Raji (cell line): Measurements from ENCODE around the gene ZBTB45.
A peak's percentile ranks its signal among the peaks of the same experiment; 100 is the strongest.

Experiments used
- POLR2A ChIP-seq: IDR thresholded peaks from 2 replicates; pipeline ENCODE4 v1.6.1; 2011; ENCODE audit warnings: low read depth, low read length, control low read depth; ENCODE audit not compliant: insufficient read depth

The ZBTB45 gene

DNA sequence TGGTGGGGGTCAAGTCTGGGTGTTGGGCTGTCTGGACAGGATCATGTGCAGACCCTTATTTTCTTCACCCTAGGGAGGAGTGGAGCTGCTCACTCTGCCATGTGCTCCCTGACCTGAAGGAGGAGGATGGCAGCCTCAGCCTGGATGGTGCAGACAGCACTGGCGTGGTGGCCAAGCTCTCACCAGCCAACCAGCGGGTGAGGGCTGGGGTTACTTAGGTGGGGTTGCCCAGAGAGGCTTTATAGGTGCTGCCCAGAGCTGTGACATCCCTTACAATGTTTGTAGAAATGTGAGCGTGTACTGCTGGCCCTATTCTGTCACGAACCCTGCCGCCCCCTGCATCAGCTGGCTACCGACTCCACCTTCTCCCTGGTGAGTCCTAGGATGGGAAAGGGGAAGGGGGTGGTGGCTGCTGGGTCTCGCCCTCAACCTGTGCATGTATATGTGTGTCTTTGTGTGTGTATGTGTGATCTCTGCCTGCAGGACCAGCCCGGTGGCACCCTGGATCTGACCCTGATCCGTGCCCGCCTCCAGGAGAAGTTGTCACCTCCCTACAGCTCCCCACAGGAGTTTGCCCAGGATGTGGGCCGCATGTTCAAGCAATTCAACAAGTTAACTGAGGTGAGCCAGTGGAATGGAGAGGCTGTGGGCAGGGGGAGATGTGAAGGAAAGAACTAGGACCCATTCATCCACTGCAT, 30.2 kb upstream of the ZBTB45 start:
- no peak for TF ChIP-seq POLR2A

DNA sequence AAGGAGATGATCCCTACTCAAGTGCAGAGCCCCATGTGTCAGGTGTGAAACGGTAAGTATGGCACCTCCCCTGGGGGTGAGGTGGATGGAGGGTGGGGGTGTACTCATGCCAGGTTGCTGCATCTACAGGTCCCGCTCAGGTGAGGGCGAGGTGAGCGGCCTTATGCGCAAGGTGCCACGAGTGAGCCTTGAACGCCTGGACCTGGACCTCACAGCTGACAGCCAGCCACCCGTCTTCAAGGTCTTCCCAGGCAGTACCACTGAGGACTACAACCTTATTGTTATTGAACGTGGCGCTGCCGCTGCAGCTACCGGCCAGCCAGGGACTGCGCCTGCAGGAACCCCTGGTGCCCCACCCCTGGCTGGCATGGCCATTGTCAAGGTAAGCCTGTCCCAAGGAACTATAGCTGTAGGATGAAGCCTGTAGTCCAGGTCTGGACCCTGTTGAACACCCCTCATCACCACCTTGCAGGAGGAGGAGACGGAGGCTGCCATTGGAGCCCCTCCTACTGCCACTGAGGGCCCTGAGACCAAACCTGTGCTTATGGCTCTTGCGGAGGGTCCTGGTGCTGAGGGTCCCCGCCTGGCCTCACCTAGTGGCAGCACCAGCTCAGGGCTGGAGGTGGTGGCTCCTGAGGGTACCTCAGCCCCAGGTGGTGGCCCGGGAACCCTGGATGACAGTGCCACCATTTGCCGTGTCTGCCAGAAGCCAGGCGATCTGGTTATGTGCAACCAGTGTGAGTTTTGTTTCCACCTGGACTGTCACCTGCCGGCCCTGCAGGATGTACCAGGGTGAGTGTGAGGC, 29.5 kb upstream of the ZBTB45 start:
- no peak for TF ChIP-seq POLR2A

DNA sequence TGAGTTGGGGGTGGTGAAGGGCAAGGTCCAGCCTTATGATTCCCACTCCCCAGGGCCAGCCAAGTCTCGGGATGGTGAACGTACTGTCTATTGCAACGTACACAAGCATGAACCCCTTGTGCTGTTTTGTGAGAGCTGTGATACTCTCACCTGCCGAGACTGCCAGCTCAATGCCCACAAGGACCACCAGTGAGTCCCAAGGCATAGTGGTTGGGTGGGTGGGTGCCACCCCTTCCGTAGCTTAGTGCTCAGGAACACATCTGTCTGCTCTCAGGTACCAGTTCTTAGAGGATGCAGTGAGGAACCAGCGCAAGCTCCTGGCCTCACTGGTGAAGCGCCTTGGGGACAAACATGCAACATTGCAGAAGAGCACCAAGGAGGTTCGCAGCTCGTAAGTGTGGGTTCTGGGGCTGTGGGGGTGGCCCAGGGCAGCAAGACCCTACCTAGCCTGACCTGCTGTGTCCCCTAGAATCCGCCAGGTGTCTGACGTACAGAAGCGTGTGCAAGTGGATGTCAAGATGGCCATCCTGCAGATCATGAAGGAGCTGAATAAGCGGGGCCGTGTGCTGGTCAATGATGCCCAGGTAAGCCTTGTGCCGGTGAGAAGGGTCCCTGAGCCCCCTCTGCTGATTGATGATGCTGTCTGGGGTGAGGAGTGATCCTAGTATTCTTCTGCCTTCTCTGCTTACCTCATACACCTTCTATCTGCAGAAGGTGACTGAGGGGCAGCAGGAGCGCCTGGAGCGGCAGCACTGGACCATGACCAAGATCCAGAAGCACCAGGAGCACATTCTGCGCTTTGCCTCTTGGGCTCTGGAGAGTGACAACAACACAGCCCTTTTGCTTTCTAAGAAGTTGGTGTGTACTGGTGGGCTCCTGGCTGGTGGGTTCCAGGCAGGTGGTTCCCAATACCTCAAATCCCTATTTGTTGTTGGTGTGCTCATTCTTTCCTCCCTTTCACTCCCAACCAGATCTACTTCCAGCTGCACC, 28.0 kb upstream of the ZBTB45 start:
- TF ChIP-seq POLR2A, result no peak

DNA sequence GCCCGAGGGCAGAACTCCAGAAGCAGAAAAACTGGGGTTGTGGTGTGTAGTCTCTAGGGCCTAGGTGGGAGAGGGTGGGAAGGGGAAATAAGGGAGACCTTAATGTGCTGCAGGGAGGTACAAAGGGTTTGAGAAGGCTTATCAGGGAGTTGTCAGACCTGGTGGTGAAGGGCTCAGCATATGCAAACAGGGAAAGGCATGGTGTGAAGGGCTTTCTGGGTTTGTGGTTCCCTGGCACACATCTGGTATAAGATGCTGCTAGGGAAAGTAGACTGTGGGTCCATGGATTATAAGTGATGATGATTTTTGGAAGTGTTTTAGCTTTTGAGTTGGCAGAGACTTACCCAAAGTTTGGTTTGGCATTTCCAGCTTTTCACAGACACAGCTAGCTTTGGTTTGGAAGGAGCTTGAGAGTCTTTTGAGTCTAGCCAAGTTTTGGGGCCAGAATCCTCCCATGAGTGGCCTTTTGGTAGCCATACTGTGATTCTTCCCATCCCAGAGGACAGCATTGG, 26.5 kb upstream of the ZBTB45 start:
- TF ChIP-seq POLR2A, result no peak

DNA sequence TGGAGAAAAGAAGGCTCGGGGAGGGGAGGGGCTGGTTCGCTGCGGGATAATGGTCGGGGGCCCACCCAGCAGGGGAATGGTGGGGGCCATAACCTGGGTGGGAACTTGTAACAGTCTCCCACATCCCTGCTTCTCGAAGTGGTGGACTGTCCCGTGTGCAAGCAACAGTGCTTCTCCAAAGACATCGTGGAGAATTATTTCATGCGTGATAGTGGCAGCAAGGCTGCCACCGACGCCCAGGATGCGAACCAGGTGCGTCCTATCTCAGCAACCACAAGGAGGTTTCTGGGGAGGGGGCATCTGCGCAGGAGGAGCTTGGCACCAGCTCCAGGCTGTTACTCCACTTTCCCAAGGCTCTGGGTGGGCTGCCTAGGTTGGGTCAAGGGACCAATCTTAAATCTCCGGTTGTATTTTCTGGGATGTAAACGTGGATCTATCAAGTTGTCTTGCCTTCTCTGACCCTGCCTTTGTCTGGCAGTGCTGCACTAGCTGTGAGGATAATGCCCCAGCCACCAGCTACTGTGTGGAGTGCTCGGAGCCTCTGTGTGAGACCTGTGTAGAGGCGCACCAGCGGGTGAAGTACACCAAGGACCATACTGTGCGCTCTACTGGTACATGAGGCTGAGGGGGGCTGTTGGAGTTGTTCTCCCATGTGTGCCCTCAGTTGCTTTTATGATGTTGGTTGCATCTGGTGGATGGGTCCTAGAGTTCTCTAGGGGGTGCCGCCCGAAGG, 25.8 kb upstream of the ZBTB45 start:
- TF ChIP-seq POLR2A, result no peak

DNA sequence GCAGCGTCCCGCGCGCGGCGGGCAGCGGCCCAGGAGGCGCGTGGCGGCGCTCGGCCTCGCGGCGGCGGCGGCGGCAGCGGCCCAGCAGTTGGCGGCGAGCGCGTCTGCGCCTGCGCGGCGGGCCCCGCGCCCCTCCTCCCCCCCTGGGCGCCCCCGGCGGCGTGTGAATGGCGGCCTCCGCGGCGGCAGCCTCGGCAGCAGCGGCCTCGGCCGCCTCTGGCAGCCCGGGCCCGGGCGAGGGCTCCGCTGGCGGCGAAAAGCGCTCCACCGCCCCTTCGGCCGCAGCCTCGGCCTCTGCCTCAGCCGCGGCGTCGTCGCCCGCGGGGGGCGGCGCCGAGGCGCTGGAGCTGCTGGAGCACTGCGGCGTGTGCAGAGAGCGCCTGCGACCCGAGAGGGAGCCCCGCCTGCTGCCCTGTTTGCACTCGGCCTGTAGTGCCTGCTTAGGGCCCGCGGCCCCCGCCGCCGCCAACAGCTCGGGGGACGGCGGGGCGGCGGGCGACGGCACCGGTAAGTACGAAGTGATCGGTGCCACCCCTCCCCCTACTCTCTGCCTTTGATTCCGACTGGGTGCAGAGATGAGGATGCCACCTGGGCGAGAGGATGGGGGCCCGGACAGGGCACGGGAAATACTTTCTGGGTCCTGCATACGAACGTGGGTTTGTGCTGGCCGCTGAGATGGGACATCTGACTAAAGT, 25.1 kb upstream of the ZBTB45 start:
- TF ChIP-seq POLR2A, result no peak

DNA sequence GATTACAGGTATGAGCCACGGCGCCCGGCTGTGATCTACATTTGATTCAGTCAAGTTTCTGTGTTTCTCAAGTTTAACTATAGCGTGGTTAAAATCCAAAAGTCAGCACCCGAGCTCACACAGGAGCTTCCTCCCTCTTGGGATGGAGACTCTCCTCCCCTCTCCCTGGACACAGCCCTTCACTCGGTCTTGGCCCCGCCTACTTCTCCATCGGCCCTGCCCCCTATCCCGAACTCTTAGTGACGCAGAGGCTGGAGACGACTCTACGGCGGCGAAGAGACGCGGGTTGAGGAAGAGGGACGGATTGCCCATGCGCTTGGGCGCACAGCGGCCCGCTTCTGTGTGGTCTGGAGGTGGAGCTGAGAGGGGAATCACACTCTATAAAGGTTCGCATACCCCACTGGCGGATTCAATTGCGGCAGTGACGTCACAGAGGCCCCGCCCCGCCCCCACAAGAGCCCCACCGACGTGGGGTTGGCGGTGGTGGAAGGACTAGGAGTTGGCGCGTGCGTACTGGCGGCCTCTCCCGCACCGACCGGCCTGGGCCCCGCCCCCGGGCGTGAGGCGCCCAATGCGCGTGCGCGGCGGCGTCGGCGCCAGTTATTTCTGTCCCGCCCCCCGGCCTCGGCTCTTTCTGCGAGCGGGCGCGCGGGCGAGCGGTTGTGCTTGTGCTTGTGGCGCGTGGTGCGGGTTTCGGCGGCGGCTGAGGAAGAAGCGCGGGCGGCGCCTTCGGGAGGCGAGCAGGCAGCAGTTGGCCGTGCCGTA, 24.4 kb upstream of the ZBTB45 start, which contains the start of gene TRIM28:
TRIM28 (plus strand) TSS at position 239 of the 765 bp plus-strand sequence. CDS start 694 bp downstream, outside the sequence.
- TF ChIP-seq POLR2A, result peak; percentile 91

DNA sequence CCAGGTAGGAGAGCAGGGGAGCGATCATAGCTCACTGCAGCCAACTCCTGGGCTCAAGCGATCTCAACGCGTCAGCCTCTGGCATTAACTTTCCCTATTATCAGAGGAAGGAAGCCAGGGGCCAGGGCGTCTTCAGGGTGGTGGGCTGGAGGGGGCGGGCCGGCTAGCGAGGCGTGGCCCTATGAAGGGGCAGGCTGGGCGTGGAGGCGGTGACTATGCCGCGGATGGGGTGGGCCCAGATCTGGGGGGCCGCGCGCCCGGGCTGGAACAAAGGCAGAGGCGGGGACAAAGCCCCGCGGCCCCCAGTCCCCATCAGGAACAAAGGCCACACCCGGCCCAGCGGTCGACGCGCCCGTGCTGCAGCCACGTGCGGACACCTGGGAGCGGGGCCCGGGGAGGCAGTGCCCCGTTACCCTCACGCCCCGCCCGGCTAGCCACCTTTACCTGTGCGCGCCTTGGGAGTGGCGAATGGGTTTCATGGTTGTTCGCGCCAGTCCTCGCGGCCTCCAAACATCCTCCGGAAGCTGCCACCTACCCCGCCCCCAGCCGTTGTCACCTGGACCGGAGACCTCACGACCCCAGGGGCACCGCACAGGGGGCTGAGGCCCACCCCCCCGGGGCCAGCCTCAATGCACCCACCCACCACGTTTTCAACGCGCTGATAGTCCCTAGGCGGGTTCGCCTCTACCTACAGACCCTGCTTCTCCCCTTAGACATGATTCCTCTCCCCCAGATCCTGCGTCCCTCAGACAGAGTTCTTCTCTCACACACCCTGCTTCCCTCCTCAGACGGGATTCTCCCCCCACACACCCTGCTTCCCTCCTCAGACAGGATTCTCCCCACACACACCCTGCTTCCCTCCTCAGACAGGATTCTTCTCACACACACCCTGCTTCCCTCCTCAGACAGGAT, 18.9 kb upstream of the ZBTB45 start:
- TF ChIP-seq POLR2A, result no peak

DNA sequence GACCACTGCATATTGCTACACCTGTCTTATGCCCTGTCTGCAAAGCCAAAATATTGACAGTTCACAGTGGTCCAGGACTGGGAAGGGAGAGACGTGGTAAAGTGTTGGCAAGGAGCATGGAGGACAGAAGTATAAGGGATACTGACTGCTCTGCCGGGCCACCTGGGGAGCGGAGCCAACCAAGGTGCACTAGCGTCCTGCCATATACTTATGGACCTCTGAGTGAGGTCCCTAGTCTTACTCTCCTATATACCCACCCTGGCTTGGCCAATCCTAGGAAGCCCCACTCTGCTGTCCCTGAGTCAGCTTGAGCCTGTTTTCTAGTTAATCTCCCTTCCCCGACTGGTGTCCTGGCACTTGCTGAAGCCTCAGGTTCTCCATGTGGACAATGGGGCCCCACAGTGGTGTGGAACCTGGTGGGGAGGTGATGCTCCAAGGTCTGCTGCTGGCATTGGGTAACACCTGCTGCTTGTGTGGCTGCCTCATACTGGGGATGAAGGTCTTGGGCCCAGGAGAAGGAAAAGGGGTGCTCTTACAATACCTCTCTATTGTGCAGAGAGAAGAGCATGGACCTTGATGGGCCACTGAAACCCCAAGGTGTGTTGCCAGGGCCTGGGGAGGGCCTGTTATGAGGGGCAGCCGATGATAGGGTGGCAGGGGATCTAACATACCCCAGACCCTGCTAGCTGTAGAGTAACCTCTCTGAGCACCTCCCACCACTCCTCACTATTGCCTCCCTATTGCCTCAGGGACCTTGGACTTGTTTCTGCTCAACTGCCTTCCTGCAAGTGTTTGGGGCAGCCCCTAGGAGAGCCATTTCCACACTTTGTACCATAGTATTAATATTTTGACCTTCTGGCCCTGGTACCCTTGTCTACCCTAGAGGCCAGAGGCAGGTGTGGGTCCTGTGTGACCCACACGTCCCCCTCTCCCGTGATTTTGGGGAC, 17.5 kb upstream of the ZBTB45 start:
- no peak for TF ChIP-seq POLR2A

DNA sequence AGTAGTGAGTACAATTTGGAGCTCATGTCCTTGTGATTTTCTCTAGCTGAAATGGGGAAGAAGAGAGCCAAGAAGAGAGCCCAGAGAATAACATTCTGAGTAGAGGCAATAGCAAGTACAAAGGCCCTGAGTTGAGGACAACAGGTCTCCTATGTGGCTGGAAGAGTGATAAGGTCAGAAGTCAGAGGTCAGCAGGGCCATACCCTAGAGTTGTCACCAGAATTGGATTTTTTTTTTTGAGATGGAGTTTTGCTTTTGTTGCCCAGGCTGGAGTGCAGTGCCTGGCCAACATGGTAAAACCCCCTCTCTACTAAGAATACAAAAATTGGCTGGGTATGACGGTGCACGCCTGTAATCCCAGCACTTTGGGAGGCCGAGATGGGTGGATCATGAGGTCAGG, 16.2 kb upstream of the ZBTB45 start:
- no peak for TF ChIP-seq POLR2A
